Left lung (tissue), 10 donors: Measurements from ENCODE around the gene WRNIP1. TPM values are rescaled to one million over a fixed set of nuclear protein-coding genes. Genes with fewer than 3 reads are reported as not detected.
A peak's percentile ranks its signal among the peaks of the same experiment; 100 is the strongest.

ENCODE experiments used
- ATAC-seq: fragments of 200-7000 bp; cut with Tn5 transposase; one replicate; pipeline ENCODE4 v1.9.1; 2020; ENCODE audit warnings: moderate library complexity
- DNase-seq, 4 donors: peaks; one replicate each; pipeline ENCODE4 v3.0.0-alpha.2; 2013 to 2020
- H3K27ac ChIP-seq, 2 donors: fragments of 200-600 bp; sonication (generic) in 1 of 2; one replicate each; pipeline versions ENCODE4 v1.5.0 to v1.8.0; 2020 to 2021
- H3K27me3 ChIP-seq, 2 donors: fragments of 200-600 bp; sonication (generic) in 1 of 2; one replicate each; pipeline versions ENCODE4 v1.5.0 to v1.8.0; 2020 to 2021
- H3K36me3 ChIP-seq, 2 donors: fragments of 200-600 bp; sonication (generic) in 1 of 2; one replicate each; pipeline versions ENCODE4 v1.5.0 to v1.8.0; 2020 to 2021
- H3K4me1 ChIP-seq, 2 donors: fragments of 200-600 bp; one replicate each; pipeline ENCODE4 v1.8.0; 2021
- H3K4me3 ChIP-seq, 2 donors: fragments of 200-600 bp; sonication (generic) in 1 of 2; one replicate each; pipeline versions ENCODE4 v1.5.0 to v1.8.0; 2020 to 2021; ENCODE audit warnings: mild to moderate bottlenecking in 1 of 2
- H3K9me3 ChIP-seq, 2 donors: fragments of 200-600 bp; sonication (generic) in 1 of 2; one replicate each; pipeline versions ENCODE4 v1.5.0 to v1.8.0; 2020 to 2021
- intact Hi-C, 2 donors: fragments of 100-400 bp; cut with DNase I; formaldehyde crosslinking; loops; one replicate each; pipeline versions ENCODE4 v1.11.2 to v1.14.2; 2022
- polyA plus RNA-seq, 6 donors: library from polyadenylated mRNA; unstranded; fragments of 120-200 nt; gene quantifications; one replicate each; pipeline ENCODE4 v1.2.1, GENCODE V29; 2013; ENCODE audit not compliant: insufficient read length in 6 of 6
- total RNA-seq, 2 donors: library from RNA; stranded (reverse); fragmentation: NEBNext Ultra II Directional; extraction: Animal tissue kit (Norgen Biotek cat#: 25700); gene quantifications; one replicate each; pipeline ENCODE4 v1.2.1, GENCODE V29; 2021
- TF ChIP-seq, protein P1 (sequence below), 2 donors: fragments of 200-600 bp; sonication (generic) in 1 of 2; IDR thresholded peaks; one replicate each; pipeline versions ENCODE4 v1.5.0 to v1.8.0; 2021; ENCODE audit warnings: antibody characterized with exemption in 2 of 2
- donor health status: DM: no; HTN: yes; CAD: no.
- donor health status: DM: no; HTN: no; CAD: no.

The WRNIP1 gene
- total and polyA plus RNA-seq, 8 donors: 34.9 to 51.6 (median 49.0) TPM

GRCh38 chr6:2765896-2766766 lies 938 bp downstream of the WRNIP1 start:
- ATAC-seq: peak; percentile 9
- Histone ChIP-seq H3K4me3 (peak overlapping the region; percentile 76 to 89), H3K36me3 (peaks cover 0 to 6% of the 10 kb centered on the region in 2 donors), H3K27me3 (no peaks in the 10 kb centered on the region), H3K4me1 (peaks cover 14 to 55% of the 10 kb centered on the region in 2 donors), H3K9me3 (no peaks in the 10 kb centered on the region), H3K27ac (peak overlapping the region; percentile 96 to 97)
- DNase-seq: peak; percentile 40 to 91 (median 54)
- intact Hi-C loops: no loop called here
- TF ChIP-seq, protein P1, sequence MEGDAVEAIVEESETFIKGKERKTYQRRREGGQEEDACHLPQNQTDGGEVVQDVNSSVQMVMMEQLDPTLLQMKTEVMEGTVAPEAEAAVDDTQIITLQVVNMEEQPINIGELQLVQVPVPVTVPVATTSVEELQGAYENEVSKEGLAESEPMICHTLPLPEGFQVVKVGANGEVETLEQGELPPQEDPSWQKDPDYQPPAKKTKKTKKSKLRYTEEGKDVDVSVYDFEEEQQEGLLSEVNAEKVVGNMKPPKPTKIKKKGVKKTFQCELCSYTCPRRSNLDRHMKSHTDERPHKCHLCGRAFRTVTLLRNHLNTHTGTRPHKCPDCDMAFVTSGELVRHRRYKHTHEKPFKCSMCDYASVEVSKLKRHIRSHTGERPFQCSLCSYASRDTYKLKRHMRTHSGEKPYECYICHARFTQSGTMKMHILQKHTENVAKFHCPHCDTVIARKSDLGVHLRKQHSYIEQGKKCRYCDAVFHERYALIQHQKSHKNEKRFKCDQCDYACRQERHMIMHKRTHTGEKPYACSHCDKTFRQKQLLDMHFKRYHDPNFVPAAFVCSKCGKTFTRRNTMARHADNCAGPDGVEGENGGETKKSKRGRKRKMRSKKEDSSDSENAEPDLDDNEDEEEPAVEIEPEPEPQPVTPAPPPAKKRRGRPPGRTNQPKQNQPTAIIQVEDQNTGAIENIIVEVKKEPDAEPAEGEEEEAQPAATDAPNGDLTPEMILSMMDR (IDR thresholded peaks at IDR 0.05): no peak

DNA sequence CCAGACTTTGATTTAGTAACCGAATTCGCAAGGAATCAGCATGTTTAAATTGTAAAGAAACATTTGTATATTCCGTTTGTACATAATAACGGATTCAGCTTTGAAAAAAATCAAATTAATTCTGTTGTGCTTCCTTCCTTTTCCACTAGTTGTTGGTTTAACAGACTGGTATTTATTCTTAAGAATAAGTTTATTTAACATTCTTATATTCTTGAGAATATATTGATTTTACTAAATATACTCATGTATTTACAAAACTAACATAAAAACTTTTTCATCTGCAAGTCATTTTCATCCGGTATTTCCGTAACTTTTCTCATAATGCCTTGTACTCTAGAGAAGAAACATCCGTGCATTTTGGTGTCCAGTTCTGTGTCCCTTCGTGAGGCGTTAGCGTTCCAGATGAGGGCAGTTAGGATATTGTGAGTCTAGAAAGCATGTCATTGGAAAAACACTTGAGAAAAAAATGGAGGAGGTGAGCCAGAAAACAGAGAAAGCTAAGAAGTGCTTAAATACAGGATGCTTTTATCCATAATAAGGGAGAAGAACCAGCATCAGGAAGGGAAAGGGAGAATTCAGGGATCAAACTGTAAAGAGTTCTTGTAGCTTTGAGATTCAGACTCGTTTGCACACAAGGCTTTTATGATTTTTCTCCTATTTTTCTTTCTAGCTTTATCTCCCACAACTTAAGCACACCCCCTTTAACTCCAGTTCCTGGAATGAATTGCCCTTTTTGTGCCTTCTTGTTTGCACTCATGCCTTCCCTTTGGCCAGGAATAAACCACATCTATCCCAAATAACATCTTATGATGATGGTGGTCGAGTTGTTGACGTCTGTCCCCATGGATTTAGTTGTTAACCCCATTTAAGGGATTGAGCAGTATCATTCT lies 1.8 kb downstream of the WRNIP1 start:
- intact Hi-C loops: no loop called here
- Histone ChIP-seq H3K4me1 (peaks cover 14 to 57% of the 10 kb centered on the region in 2 donors), H3K4me3 (peak overlapping the region; percentile 76 to 89), H3K27me3 (no peaks in the 10 kb centered on the region), H3K9me3 (no peaks in the 10 kb centered on the region), H3K27ac (peak overlapping the region in 1 of 2 donors; percentile 97), H3K36me3 (peaks cover 0 to 6% of the 10 kb centered on the region in 2 donors)
- TF ChIP-seq, protein P1 (IDR thresholded peaks at IDR 0.05): no peak
- ATAC-seq (no peak), DNase-seq (no peak)

DNA sequence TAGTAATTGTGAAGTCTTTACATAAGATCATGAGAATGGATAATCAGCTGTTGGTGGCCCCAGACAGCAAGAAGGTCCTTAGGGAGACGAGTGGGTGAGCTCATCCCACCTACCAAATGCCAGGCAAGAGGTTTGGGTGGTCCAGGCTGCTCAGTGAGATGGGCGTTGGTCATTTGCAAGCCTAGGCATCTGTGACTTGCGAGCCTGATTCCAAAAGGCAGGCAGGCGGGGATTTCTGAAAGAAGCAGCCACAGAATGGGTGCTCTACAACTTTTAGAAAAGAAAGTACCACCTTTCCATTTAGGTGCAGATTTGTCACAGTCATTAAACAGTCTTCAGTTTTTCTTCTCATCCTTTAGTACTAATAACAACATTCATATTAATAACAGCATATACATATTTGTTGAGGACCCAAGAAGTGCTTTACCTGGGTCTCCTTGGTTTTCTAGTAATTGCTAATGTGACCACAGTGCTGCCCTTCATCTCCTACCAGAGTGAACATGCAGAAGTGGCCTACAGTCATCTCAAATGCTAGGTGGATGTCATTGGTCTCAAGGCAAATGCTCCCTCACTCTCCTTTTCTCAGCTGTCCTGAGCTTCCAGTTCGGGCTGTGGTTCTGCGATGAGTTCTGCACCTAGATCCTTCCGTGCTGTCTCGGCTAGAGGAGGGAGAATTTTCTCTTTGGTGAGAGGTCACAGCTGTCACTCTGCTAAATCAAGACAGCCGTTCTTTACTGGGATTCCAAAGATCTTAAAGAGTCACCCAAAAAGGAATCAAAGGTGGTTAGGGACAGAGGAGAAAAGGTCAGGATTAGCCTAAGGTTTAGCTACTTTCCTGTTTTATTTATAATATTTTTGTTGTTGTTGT lies 2.7 kb downstream of the WRNIP1 start:
- ATAC-seq (no peak), DNase-seq (no peak)
- Histone ChIP-seq H3K27me3 (no peaks in the 10 kb centered on the region), H3K4me1 (peaks cover 14 to 59% of the 10 kb centered on the region in 2 donors), H3K36me3 (peaks cover 0 to 6% of the 10 kb centered on the region in 2 donors), H3K27ac (peak overlapping the region in 1 of 2 donors; percentile 37), H3K9me3 (no peaks in the 10 kb centered on the region), H3K4me3 (peak overlapping the region; percentile 5 to 89)
- TF ChIP-seq, protein P1 (IDR thresholded peaks at IDR 0.05): no peak
- intact Hi-C loops: no loop called here

DNA sequence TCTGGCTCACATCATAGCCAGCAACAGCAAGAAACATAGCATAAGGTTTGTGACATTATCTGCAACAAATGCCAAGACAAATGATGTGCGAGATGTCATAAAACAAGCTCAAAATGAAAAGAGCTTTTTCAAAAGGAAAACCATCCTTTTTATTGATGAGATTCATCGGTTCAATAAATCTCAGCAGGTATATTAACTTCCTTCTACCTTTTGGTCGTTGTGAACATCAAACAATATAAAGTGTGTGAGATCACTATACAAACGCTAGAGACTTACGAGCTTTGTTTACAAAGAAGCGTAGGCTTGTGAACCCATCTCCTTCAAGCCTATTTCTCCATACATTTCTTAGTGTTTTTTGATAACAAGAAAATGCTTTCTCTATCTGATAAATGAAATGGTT lies 3.5 kb downstream of the WRNIP1 start:
- intact Hi-C loops: no loop called here
- Histone ChIP-seq H3K27ac (peak overlapping the region in 1 of 2 donors; percentile 40), H3K4me3 (peak overlapping the region in 1 of 2 donors; percentile 89), H3K9me3 (no peaks in the 10 kb centered on the region), H3K36me3 (peaks cover 0 to 14% of the 10 kb centered on the region in 2 donors), H3K4me1 (peaks cover 14 to 64% of the 10 kb centered on the region in 2 donors), H3K27me3 (no peaks in the 10 kb centered on the region)
- TF ChIP-seq, protein P1 (IDR thresholded peaks at IDR 0.05): no peak
- ATAC-seq (no peak), DNase-seq (no peak)
